GM10248 (cell line): ENCODE measurements around the gene IGFL2.
"Not testable (repeated sequence)": the region's sequence is repeated elsewhere in the genome, so short reads cannot be mapped to it uniquely, and the experiment has no call there.

Source experiments
- CTCF ChIA-PET: fragments of 300-600 bp; sonication (Branson Sonifier 250); formaldehyde crosslinking; extraction: SDS; loops from one replicate; lab custom pipeline; 2021; ENCODE audit warnings: antibody characterized with exemption; lab: Yijun Ruan, JAX
- POLR2A ChIA-PET: fragments of 350-650 bp; sonication (Branson Sonifier 250); formaldehyde crosslinking; extraction: SDS; loops from one replicate; lab custom pipeline; 2020; ENCODE audit warnings: antibody characterized with exemption; lab: Yijun Ruan, JAX
- DNase-seq: peaks from one replicate; pipeline ENCODE4 v3.0.0; 2012; ENCODE audit errors: extremely low spot score
- TF ChIP-seq, protein P1 (sequence below): IDR thresholded peaks from 2 replicates; pipeline ENCODE4 v1.5.1; 2012; ENCODE audit warnings: mild to moderate bottlenecking, low read depth; ENCODE audit errors: extremely low read depth, missing control alignments, control extremely low read depth

The IGFL2 gene

DNA sequence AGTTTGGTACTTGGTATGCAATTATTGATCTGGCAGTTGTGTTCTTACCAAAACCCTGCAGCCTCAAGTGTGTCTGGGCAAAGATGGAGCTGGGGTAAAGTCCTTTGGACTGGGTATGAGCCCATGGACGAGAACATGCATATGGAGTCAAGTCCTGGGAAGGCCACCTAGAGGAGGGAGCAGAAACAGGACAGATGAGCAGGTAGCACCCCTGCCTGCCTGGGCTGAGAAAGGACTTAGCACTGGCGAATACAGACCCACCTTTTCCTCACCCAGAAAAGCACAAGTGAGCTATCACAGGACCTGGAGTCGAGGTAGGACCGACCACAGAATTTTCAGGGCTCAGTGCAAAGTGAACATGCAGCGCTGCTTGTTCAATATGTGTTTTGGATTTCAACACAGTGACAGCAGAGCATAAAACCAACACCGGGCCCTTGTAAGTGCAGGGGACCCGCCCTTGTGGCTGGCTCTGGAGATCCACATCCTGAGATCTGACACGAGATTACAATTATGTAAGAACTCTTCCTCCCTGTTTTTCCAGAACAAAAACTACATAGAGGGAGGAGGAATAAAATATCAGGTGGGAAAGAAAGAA is 25.9 kb downstream of the IGFL2 start:
- DNase-seq = no peak
- TF ChIP-seq, protein P1, sequence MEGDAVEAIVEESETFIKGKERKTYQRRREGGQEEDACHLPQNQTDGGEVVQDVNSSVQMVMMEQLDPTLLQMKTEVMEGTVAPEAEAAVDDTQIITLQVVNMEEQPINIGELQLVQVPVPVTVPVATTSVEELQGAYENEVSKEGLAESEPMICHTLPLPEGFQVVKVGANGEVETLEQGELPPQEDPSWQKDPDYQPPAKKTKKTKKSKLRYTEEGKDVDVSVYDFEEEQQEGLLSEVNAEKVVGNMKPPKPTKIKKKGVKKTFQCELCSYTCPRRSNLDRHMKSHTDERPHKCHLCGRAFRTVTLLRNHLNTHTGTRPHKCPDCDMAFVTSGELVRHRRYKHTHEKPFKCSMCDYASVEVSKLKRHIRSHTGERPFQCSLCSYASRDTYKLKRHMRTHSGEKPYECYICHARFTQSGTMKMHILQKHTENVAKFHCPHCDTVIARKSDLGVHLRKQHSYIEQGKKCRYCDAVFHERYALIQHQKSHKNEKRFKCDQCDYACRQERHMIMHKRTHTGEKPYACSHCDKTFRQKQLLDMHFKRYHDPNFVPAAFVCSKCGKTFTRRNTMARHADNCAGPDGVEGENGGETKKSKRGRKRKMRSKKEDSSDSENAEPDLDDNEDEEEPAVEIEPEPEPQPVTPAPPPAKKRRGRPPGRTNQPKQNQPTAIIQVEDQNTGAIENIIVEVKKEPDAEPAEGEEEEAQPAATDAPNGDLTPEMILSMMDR = no peak
- POLR2A ChIA-PET = no interaction called here
- CTCF ChIA-PET = interaction anchor here (1.0 to 2.4 kb wide), 4 partner anchors 15 to 173 kb away, joined by 3 to 8 read pairs (median 3); partner anchors contain the start of gene PPP5C

DNA sequence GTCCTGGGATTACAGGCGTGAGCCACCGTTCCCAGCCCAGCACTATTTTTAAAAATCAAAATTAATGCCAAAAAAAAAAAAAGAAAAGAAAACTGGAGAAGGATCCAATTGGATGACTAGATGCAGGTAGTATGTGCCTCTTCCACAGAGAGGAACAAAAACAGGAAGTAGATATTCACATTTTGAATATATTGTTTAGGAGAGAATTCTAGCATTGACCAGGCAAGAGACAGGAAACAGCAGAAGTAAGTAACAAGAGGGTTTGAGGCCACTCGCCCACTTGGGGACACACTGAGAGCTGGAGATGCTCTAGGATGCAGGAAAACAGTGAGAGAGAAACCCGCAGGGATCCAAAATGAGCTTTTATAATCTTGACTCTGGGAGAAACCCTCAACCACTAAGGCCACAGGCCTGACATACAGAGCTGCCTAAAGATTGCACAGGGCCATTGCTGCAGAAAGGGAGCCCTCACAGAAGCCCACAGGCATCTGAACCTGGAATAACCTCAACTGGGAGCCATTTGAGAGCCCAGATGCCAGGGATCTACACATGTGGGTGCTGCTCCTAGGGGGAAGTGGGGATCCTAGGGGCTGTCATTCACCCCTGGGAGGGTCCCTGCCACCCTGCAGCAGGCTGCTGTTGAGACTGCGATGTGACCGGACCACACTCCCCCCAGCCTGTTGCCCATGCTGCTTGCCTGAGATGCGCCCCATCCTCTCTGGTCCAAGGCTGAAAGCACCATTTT is 28.2 kb downstream of the IGFL2 start:
- TF ChIP-seq, protein P1 = no peak
- DNase-seq = no peak
- CTCF ChIA-PET = interaction anchor here (2.6 kb wide), 1 partner anchor 13 kb away, joined by 10 read pairs; no protein-coding TSS in a partner anchor
- POLR2A ChIA-PET = no interaction called here

DNA sequence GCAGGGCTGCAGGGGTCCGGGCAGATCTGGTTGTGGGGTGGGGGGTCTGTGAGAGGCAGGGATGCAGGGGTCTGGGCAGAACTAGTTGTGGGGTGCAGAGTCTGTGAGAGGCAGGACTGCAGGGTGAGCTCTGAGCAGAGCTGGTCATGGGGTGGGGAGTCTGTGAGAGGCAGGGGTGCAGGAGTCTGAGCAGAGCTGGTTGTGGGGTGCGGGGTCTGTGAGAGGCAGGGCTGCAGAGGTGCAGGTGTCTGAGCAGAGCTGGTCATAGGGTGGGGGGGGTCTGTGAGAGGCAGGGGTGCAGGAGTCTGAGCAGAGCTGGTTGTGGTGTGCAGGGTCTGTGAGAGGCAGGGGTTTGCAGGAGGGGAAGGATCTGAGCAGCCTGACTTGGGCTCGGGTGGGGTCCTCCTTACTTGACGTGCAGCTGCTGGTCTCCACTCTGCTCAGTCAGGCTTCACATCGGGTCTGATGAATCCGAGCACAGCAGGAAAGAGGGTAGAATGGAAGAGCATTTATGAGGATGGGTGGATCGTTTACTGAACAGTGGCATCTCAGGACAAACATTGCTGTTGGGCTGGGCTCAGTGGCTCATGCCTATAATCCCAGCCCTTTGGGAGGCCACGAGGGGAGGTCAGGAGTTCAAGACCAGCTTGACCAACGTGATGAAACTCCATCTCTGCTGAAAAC is 31.2 kb downstream of the IGFL2 start:
- CTCF ChIA-PET = interaction anchor here (2.2 to 2.6 kb wide), 2 partner anchors 10 to 151 kb away, joined by 6 to 10 read pairs; no protein-coding TSS in a partner anchor
- TF ChIP-seq, protein P1 = no peak
- POLR2A ChIA-PET = no interaction called here
- no peak for DNase-seq

DNA sequence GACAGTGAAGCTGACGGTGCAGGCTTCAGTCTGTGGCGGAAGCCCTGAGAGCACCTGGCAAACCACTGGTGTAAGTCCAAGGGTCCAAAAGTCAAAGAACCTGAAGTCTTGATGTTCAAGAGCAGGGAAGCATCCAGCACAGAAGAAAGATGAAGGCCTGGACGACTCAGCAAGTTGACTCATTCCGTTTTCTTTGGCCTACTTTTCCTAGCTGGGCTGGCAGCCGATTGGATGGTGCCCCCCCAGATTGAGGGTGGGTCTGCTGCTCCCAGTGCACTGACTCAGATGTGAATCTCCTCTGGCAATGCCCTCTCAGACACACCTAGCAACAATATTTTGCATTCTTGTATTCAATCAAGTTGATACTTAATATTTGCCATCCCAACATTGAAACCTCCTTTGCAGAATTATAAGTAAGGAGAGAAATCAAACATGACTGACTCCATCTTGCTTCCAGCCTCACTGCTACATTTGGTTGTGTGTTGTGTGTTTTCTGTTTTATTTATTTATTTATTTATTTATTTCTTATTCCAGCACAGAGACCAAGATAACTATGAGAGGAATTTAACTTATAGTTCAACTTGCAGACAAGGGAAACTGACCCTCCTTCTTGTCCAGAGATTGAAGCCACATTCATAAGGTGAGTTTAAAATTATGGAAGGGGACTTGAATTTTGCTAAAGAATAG is 32.8 kb downstream of the IGFL2 start:
- CTCF ChIA-PET = interaction anchor here (1.0 kb wide), 1 partner anchor 84 kb away, joined by 3 read pairs; no protein-coding TSS in a partner anchor
- DNase-seq = no peak
- TF ChIP-seq, protein P1 = no peak

DNA sequence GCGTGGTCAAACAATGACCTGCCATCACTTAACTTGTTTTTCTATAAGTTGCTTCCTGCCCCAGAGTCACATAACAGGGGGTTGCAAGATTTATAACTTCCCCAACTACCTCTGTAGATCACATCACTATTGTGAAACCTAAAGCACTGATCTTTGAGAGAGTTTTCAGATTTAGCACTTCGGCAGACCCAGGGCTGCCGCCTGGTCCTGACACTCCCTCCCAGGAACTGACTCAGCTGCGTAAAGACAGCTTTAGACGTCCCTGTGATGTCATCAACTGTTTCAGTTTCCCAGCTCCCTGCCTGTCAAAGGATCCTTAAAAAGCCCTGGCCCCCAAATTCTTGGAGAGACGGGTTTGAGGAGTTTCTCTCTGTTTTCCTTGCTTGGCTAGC is 33.3 kb downstream of the IGFL2 start:
- no peak for DNase-seq
- TF ChIP-seq, protein P1 = no peak
- ChIA-PET POLR2A (no interaction called here), CTCF (no interaction called here)

More for the DNA sequence above, 32.8 kb downstream of the IGFL2 start:
- POLR2A ChIA-PET = no interaction called here

DNA sequence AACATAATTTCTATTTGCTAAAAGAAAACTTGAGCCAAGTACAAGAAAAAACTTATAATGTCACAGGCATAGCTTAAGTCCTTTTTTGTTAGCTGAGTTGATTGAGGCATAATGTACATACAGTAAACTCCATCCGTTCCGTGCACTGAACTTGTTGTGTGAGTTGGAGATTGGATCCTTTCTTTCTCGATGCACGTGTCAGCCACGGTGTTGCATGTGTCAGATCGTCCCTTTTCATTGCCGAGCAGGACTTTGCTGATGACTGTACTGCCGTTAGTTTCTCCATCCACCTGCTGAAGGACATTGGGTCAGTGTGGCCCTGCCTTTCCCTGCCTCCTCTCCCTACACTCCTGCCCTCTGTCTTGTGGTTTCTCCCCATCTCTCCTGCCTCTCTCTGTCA is 34.4 kb downstream of the IGFL2 start:
- no peak for DNase-seq
- POLR2A ChIA-PET = no interaction called here
- TF ChIP-seq, protein P1 = no peak
- CTCF ChIA-PET = no interaction called here

DNA sequence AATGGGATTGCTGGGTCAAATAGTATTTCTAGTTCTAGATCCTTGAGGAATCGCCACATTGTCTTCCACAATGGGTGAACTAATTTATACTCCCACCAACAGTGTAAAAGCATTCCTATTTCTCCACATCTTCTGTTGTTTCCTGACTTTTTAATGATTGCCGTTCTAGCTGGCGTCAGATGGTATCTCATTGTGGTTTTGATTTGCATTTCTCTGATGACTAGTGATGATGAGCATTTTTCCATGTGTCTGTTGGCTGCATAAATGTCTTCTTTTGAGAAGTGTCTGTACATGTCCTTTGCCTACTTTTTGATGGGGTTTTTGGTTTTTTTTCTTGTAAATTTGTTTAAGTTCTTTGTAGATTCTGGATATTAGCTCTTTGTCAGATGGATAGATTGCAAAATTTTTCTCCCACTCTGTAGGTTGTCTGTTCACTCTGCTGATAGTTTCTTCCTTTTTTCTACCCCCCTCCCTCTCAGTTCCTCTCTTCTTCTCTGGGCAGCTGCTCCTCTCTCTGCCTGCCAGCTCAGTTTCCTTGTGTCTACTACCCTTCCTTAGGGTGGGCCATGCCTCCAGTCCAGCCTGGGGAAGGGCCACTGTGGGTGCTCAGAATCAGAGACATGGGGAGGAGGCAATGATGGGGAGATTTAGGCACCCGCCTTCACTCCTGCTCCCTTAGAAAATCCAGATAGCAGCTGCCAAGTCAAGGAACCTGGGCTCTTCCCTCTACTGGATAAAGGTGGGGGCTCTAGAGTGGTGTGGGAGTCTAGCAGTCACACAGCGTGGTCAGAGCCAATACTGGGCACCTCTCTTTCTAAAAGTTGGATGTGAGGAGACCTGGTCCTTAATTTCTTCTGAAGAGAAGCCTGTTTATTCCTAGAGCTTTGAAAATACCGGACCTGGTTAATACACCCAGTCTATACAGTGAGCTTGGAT is 37.0 kb downstream of the IGFL2 start:
- CTCF ChIA-PET = interaction anchor here (0.7 to 1.2 kb wide), 5 partner anchors 92 to 211 kb away, joined by 3 to 5 read pairs (median 3); no protein-coding TSS in a partner anchor
- POLR2A ChIA-PET, DNase-seq: not testable (repeated sequence)
